Lung (tissue), 12 donors: ENCODE data around the gene JOSD2. TPM values are rescaled to one million over a fixed set of nuclear protein-coding genes. Genes with fewer than 3 reads are reported as not detected.
"Not testable (repeated sequence)": the region's sequence is repeated elsewhere in the genome, so short reads cannot be mapped to it uniquely, and the experiment has no call there.

Experiments
- ATAC-seq: fragments of 200-7000 bp; cut with Tn5 transposase; one replicate; pipeline ENCODE4 v1.9.1; 2020; ENCODE audit warnings: moderate number of reproducible peaks; ENCODE audit not compliant: insufficient read depth, low FRiP score
- DNase-seq, 3 donors: peaks; one replicate each; pipeline ENCODE4 v3.0.0-alpha.2; 2013 to 2017
- H3K27ac ChIP-seq, 2 donors: one replicate each; pipeline ENCODE4 v1.5.1; 2013; ENCODE audit warnings: mild to moderate bottlenecking in 2 of 2, moderate library complexity in 2 of 2, control low read depth in 1 of 2, inconsistent platforms in 1 of 2, low read depth in 1 of 2, low read length in 1 of 2
- H3K27me3 ChIP-seq, 3 donors: one replicate each; pipeline ENCODE4 v1.5.1; 2013; ENCODE audit warnings: low read length in 2 of 3; ENCODE audit not compliant: control insufficient read depth in 3 of 3, insufficient read depth in 3 of 3
- H3K36me3 ChIP-seq, 4 donors: one replicate each; pipeline ENCODE4 v1.5.1; 2013; ENCODE audit warnings: low read length in 4 of 4, mild to moderate bottlenecking in 1 of 4, moderate library complexity in 1 of 4; ENCODE audit not compliant: control insufficient read depth in 4 of 4, insufficient read depth in 4 of 4
- H3K4me1 ChIP-seq, 5 donors: one replicate each; pipeline ENCODE4 v1.5.1; 2013; ENCODE audit warnings: low read length in 5 of 5, mild to moderate bottlenecking in 2 of 5, moderate library complexity in 1 of 5; ENCODE audit not compliant: control insufficient read depth in 5 of 5, insufficient read depth in 5 of 5
- H3K4me3 ChIP-seq: one replicate; pipeline ENCODE4 v1.5.1; 2013; ENCODE audit warnings: mild to moderate bottlenecking, control low read depth, moderate library complexity
- H3K9ac ChIP-seq, 2 donors: one replicate each; pipeline ENCODE4 v1.5.1; 2013; ENCODE audit warnings: low read length in 2 of 2, control low read depth in 1 of 2; ENCODE audit not compliant: insufficient read depth in 1 of 2
- H3K9me3 ChIP-seq, 4 donors: one replicate each; pipeline ENCODE4 v1.5.1; 2013; ENCODE audit warnings: low read length in 3 of 4, mild to moderate bottlenecking in 1 of 4, moderate library complexity in 1 of 4; ENCODE audit not compliant: control insufficient read depth in 4 of 4, insufficient read depth in 3 of 4
- WGBS, 2 donors: extraction: QIAGEN DNeasy Blood & Tissue Kit; methylation state at CpG; one replicate each; pipeline ENCODE4 v1.1.7; 2013; 5-methylcytosine and 5-hydroxymethylcytosine counted together
- polyA plus RNA-seq, 2 donors: library from polyadenylated mRNA; stranded (reverse); fragments of 200-250 nt; gene quantifications; one replicate each; pipeline ENCODE4 v1.2.1, GENCODE V29; 2013
- total RNA-seq, 2 donors: library from RNA; depleted of rRNA in 1 of 2; stranded (reverse); fragments of >200 nt in 1 of 2; gene quantifications; one replicate each; pipeline ENCODE4 v1.2.1, GENCODE V29; 2014 to 2021
- TF ChIP-seq, protein P1 (sequence below): IDR thresholded peaks from 2 replicates; pipeline ENCODE4 v1.5.1; 2012; ENCODE audit warnings: mild to moderate bottlenecking; ENCODE audit errors: control extremely low read depth, extremely low read depth
- donor health status: control.
- donor health status: control.
- donor health status: Bipolar disorder and iron deficiency.
- donor health status: healthy.
- donor health status: DM: yes; HTN: yes; CAD: no.

The JOSD2 gene
- total and polyA plus RNA-seq, 4 donors: 9.8 to 76.8 (median 63.5) TPM

DNA sequence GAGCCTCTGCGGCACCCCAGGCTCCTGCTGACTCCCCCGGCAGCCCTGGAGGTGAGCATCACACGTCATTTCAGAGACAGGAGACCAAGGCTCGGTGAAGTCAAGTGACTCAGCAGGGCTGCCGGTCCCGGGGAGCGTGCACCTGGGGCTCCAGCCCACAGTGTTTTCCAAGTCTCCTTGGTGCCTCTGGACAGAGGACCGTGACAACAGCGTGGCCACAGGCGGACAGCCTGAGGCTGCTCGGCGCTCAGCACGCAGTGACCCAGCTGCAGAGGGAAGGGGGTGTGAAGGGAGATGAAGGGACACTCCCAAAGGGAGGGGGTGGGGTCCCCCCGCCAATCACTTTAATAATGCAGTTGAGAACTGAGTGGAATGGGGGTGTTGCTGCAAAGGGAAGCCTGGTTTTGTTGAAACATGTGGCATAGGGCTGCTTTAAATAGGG, 20.2 kb upstream of the JOSD2 start:
- Histone ChIP-seq H3K36me3 (peaks cover 0 to 4% (median 1%) of the 10 kb centered on the region in 4 donors), H3K9me3 (peaks cover 0 to 12% (median 6%) of the 10 kb centered on the region in 4 donors), H3K27me3 (no peaks in the 10 kb centered on the region), H3K9ac (no peak overlapping the region), H3K4me3 (no peak overlapping the region), H3K27ac (no peak overlapping the region), H3K4me1 (no peaks in the 10 kb centered on the region)
- 66% methylated on average over 14 of the region's 14 CpGs for WGBS, 2 donors
- DNase-seq (no peak), ATAC-seq (no peak)
- TF ChIP-seq, protein P1, sequence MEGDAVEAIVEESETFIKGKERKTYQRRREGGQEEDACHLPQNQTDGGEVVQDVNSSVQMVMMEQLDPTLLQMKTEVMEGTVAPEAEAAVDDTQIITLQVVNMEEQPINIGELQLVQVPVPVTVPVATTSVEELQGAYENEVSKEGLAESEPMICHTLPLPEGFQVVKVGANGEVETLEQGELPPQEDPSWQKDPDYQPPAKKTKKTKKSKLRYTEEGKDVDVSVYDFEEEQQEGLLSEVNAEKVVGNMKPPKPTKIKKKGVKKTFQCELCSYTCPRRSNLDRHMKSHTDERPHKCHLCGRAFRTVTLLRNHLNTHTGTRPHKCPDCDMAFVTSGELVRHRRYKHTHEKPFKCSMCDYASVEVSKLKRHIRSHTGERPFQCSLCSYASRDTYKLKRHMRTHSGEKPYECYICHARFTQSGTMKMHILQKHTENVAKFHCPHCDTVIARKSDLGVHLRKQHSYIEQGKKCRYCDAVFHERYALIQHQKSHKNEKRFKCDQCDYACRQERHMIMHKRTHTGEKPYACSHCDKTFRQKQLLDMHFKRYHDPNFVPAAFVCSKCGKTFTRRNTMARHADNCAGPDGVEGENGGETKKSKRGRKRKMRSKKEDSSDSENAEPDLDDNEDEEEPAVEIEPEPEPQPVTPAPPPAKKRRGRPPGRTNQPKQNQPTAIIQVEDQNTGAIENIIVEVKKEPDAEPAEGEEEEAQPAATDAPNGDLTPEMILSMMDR: no peak

GRCh38 chr19:50528052-50528451, 17.1 kb upstream of the JOSD2 start:
- not testable (repeated sequence) for H3K9ac ChIP-seq, ATAC-seq, H3K27ac ChIP-seq, DNase-seq, H3K36me3 ChIP-seq, H3K4me1 ChIP-seq, H3K4me3 ChIP-seq, H3K27me3 ChIP-seq
- 91 to 96% methylated on average over 3 of the region's 3 CpGs for WGBS, 2 donors
- peaks cover 0 to 14% (median 4%) of the 10 kb centered on the region in 4 donors for H3K9me3 ChIP-seq

GRCh38 chr19:50522881-50523280, 11.9 kb upstream of the JOSD2 start:
- ATAC-seq (no peak), DNase-seq (no peak)
- TF ChIP-seq, protein P1: no peak
- 86 to 90% methylated on average over 10 of the region's 10 CpGs for WGBS, 2 donors
- Histone ChIP-seq H3K27ac (no peak overlapping the region), H3K9me3 (peaks cover 0 to 9% (median 0%) of the 10 kb centered on the region in 4 donors), H3K4me1 (no peaks in the 10 kb centered on the region), H3K36me3 (peaks cover 0 to 6% (median 0%) of the 10 kb centered on the region in 4 donors), H3K9ac (no peak overlapping the region), H3K27me3 (no peaks in the 10 kb centered on the region), H3K4me3 (no peak overlapping the region)

DNA sequence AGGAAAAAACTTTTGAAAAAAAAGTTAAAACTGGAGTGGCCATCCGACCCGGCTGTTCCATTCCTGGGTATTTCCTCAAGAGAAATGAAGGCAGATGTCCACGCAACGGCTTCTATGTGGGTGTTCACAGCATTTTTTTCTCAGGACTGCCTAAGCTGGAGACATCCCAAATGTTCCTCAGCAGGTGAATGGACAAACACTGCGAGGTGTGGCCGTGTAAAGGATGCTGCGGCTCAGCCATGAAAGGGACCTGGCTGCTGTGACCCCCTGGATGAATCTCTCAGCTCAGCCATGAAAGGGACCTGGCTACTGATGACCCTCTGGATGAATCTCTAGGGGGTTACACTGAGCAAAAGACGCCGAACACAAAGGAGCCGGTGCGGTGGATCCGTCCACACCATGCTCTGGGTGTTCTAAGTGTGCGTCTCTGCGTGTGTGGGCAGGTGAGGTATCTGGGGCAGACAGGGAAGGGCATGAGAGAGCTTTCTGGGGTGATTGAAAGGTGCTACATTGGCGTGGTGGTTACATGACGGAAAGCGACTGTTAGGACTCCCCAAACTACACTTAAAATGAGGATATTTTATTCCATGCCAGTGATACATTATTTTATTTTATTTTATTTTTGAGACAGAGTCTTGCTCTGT, 10.0 kb upstream of the JOSD2 start:
- 87 to 90% methylated on average over 17 of the region's 17 CpGs for WGBS, 2 donors
- no peaks in the 10 kb centered on the region for H3K4me1 ChIP-seq
- ATAC-seq: no peak

More for the DNA sequence above, 10.0 kb upstream of the JOSD2 start:
- H3K9ac ChIP-seq: no peak overlapping the region
- no peak overlapping the region for H3K27ac ChIP-seq
- H3K27me3 ChIP-seq: no peaks in the 10 kb centered on the region
- peaks cover 0 to 6% (median 0%) of the 10 kb centered on the region in 4 donors for H3K36me3 ChIP-seq
- H3K4me3 ChIP-seq: no peak overlapping the region
- no peak for DNase-seq
- H3K9me3 ChIP-seq: peaks cover 0 to 9% (median 0%) of the 10 kb centered on the region in 4 donors
- TF ChIP-seq, protein P1: no peak
